ENCODE measurements around the gene SURF2.
A peak's percentile ranks its signal among the peaks of the same experiment; 100 is the strongest.

The SURF2 gene

DNA sequence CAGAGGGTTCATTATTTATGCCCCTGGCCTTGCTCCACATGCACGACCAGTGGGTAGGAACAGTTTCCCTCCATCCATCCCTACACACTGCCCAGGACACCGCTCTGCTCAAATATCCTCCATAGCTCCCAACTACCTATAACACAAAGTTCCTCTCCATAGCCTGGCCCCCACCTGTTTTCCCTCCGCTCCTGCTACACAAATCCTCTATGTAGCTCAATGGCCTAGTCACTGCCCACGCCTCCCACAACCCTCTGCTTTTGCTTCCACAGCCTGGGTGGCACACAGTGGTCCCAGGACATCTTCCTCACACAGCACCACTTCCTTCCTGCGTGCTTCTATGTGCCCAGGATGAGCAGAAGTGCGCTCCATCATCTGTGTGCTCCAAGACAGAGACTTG, 41.0 kb downstream of the SURF2 start:
- DNase-seq (ENCODE audit: low read depth in 3 of 3) = no peak

DNA sequence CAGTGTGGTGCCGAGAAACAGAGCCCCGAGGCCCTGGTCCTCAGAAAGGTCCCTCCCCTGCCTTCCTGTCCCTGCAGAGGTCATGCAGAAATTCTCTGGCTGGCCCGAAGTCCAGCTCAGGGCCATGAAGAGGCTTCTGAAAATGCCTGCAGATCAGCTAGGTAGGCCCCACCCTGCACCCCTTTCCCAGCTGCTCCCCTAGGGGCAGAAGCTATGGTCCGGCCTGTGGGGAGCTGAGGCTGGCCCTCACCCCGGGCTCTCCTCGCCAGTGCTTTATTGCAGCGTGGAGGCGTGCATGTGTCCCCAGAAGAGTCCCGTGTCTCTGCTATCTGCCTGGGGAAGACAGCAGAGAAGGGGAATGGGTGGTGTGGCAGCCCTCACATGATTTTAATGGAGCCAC, 41.5 kb downstream of the SURF2 start:
- DNase-seq (ENCODE audit: low read depth in 3 of 3) = no peak

DNA sequence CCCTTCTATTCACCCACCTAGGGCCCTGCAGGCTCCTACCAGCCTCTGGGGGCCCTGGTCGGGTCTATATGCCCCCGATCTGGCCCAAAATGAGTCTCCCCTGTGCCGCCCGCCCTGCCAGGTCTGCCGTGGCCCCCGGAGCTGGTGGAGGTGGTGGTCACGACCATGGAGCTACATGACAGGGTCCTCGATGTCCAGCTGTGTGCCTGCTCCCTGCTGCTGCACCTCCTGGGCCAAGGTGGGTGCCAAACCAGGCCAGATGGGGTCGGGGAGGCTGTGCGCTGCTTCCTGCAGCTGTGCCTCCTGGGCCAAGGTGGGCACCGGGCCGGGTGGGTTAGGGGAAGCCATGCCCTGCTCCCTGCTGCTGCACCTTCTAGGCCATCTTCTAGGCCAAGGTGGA, 43.9 kb downstream of the SURF2 start:
- DNase-seq (ENCODE audit: low read depth in 3 of 3) = no peak

DNA sequence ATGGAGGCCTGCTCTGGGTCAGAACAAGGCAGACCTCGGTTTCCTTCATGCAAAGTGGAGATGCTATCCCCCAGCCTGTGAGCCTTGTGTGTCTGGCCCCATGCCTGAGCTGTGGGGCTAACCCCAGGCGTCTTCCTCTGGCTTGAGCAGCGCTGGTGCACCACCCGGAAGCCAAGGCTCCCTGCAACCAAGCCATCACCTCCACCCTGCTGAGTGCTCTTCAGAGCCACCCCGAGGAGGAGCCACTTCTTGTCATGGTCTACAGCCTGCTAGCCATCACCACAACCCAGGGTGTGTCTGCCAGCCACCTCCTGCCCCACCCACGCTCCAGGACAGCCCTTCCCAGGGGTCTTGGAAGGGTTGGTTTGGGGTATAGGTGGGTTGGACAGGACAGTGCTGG, 45.2 kb downstream of the SURF2 start:
- DNase-seq (ENCODE audit: low read depth in 3 of 3) = no peak

DNA sequence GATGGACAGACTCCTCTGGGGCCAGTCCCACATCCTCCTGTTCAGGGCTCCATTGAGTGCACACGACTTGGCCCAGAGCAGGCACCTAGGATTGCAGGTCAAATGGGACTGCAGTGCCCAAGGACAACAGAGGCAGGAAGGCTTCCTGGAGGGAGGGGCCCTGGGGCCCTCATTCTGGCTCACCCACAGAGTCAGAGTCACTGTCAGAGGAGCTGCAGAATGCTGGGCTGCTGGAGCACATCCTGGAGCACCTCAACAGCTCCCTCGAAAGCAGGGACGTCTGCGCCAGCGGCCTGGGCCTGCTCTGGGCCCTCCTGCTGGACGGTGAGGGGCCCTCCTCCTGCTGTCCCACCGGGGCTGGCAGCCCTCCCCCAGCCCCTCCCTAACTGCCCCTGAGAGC, 46.3 kb downstream of the SURF2 start:
- no peak for DNase-seq (ENCODE audit: low read depth in 3 of 3)

DNA sequence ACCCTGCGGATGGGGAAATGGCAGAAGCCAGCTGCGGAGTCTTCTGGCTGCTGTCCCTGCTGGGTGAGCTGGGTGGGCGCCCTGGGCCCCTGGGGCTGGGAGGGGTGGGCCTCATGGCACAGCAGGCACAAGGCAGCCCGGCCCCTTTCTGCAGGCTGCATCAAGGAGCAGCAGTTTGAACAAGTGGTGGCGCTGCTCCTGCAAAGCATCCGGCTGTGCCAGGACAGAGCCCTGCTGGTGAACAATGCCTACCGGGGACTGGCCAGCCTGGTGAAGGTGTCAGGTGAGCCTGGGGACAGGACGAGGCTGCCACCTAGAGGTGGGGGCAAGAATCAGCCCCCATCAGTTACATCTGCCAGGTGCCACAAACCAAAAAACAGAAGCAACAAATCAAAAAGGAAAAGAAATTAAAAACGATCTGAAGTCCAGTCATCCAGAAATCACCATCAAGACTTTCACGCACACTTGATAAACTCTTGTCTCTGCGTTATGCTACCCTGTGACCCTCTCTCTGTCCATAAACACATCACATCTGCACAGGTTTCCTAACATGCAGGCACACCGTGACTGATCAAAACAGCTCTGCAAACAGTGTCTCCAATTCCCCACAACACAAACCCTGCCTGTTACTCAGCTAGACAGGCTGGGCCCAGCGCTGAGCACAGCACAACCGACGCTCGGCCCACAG, 47.6 kb downstream of the SURF2 start:
- DNase-seq (ENCODE audit: low read depth in 3 of 3) = peak in 2 of 3 experiments; percentile 27 to 50

DNA sequence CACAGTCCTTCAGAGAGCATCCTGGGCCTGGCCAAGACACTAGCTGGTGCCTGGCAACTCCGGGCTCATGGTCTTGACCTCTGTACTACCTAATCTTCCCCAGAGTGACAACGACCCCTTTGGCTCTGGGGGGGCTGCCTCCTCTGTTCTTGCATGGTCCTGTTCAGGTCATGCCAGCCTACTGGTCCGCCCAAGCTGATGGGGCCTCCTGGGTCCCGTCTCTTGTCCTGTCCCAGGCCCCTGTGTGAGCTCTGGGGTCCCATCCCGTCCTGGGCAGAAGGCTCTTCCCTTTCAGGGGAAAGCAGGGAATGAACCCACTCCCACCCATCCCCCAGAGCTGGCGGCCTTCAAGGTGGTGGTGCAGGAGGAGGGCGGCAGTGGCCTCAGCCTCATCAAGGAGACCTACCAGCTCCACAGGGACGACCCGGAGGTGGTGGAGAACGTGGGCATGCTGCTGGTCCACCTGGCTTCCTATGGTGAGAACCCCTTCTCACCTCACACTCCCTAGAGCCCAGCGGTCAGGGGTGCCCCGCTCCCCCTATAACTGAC, 48.2 kb downstream of the SURF2 start:
- DNase-seq (ENCODE audit: low read depth in 3 of 3) = no peak

DNA sequence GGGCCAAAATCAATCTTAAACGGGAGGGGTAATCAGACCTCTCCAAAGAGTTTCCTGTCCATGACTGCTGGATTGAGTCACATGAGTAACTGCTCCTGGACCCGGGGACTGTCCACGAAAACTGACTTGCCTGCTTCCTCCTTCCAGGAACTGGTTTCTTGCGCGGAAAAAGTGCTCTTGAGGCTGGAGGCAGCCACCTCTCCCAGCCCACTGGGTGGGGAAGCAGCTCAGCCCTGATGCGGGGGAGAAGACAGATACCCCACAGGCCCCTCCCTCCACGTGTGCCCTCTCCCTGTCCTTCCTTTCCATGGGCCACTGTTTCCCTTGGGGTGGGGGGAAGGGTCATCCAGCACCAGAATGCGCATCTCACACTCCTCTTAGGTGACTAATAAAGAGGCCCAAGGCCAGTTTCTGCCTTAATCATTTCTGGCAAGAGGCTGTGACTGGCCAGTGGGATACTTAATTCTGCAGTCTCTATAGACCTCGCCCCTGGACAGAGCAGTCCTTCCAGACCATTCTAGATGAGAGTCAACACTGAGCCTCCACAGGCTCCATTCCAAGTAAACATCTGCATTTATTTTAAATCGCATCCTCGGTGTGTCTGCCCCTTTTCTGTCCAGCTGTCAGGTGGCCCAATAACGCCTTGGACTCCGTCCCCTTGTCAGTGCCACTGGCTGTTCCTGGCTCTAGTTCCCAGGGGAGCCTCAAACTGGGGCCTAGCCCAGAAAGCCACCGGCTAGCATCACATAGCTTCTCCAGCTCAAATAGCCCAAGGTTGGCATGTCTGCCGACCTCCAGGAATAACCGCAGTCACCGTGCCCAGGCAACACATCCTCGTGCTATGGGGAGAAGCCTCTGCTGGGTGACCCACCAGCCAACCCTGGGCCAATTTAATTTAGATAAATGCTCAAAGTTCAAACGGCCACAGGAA, 49.4 kb downstream of the SURF2 start:
- no peak for DNase-seq (ENCODE audit: low read depth in 3 of 3)

DNA sequence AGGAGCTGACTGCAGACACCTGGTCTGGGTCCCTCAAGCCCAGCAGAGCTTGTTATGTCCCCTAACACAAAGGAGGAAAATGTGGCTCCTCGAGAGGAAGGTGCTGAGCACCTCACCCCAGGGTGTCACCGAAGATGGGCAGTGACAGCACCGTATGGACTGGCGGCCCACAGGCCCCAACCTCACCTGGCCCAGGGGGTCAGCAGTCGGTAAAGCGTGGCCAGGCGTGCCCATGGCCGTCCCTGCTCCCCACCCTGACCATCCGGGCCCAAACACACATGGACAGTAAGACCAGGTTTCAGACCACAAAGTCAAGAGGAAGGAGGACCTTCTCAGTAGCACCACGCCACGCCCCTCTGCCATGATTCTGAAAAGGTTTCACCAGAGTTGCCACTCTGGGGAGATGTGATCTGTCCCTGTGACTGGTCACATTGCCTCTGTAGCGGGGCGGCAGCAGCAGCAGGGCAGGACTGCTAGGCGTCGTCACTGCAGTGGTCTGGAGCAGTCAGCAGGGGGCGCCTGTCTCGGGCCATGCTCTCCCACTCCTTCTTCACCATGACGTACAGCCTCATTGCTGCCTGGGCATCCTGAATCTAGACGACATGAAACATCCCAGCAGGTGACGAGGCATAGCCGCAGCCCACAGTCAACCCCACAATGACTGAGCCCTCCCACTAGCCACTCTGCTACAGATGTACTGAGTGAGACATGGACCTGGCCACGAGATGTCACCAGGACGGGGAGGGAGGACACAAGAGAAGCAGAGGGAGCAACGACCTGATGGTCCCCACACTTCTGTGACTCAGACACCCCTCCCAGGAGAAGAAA, 50.3 kb downstream of the SURF2 start:
- DNase-seq (ENCODE audit: low read depth in 3 of 3) = peak; percentile 63 to 80 (median 73)

DNA sequence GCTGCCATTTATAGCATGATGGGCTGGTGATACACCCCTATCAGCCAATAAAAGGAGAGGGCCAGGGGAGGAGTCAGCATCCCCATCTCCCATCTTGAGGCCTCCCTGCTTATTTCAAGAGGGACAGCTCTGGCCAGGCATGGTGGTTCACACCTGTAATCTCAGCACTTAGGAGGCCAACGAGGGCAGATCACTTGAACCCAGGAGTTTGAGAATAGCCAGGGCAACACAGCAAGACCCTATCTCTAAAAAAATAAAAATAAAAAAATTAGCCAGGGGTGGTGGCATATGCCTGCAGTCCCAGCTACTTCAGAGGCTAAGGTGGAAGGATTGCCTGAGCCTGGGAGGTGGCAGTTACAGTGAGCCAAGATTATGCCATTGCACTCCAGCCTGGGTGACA, 51.7 kb downstream of the SURF2 start:
- no peak for DNase-seq (ENCODE audit: low read depth in 3 of 3)

Measured in stimulated activated CD4-positive, alpha-beta T cell treated with anti-CD3 and anti-CD28 coated beads, TNF-alpha, amount 100 ng/mL, for 24 hours (primary cell).